Stimulated activated CD4-positive, alpha-beta T cell treated with anti-CD3 and anti-CD28 coated beads, Interleukin-2, amount 100 ng/mL, for 24 hours (primary cell): ENCODE data around the gene GABPA.

Experiments
- DNase-seq, 2 donors: peaks; one replicate each; pipeline ENCODE4 v3.0.0-alpha.2; 2020

The GABPA gene

GRCh38 chr21:25813917-25814316 lies 79.1 kb downstream of the GABPA start:
- no peak for DNase-seq

GRCh38 chr21:25818121-25818520 lies 83.3 kb downstream of the GABPA start:
- no peak for DNase-seq

- no peak for DNase-seq
These were observed 83.8 kb downstream of the GABPA start for GRCh38 chr21:25818551-25818950.
